Spleen (tissue), 11 donors: ENCODE data around the gene PLAC9. TPM values are rescaled to one million over a fixed set of nuclear protein-coding genes. Genes with fewer than 3 reads are reported as not detected.
A peak's percentile ranks its signal among the peaks of the same experiment; 100 is the strongest.

Source experiments
- DNase-seq: peaks from one replicate; pipeline ENCODE4 v3.0.0-alpha.2; 2020
- H3K27ac ChIP-seq, 8 donors: fragments of 200-600 bp; sonication (generic) in 7 of 8; 1 replicate in 4 of 8; 2 replicates in 4 of 8; pipeline versions ENCODE4 v1.5.0 to v1.8.0; 2016 to 2021; ENCODE audit warnings: inconsistent platforms in 4 of 8, mild to moderate bottlenecking in 4 of 8, moderate library complexity in 1 of 8
- H3K27me3 ChIP-seq, 7 donors: fragments of 200-600 bp; sonication (generic) in 6 of 7; replicated peaks in 1 of 7; 1 replicate in 4 of 7; 2 replicates in 3 of 7; pipeline versions ENCODE4 v1.5.0 to v1.8.0; 2016 to 2021; ENCODE audit warnings: inconsistent platforms in 3 of 7, mild to moderate bottlenecking in 1 of 7
- H3K36me3 ChIP-seq, 6 donors: fragments of 200-600 bp; sonication (generic) in 5 of 6; 1 replicate in 4 of 6; 2 replicates in 2 of 6; pipeline versions ENCODE4 v1.5.0 to v1.8.0; 2016 to 2021; ENCODE audit warnings: inconsistent platforms in 2 of 6
- H3K4me1 ChIP-seq, 6 donors: fragments of 200-600 bp; sonication (generic) in 5 of 6; 1 replicate in 3 of 6; 2 replicates in 3 of 6; pipeline versions ENCODE4 v1.5.0 to v1.8.0; 2016 to 2021; ENCODE audit warnings: inconsistent platforms in 3 of 6
- H3K4me3 ChIP-seq, 8 donors: fragments of 200-600 bp; sonication (generic) in 7 of 8; 1 replicate in 4 of 8; 2 replicates in 4 of 8; pipeline versions ENCODE4 v1.5.0 to v1.8.0; 2016 to 2021; ENCODE audit warnings: inconsistent platforms in 4 of 8, mild to moderate bottlenecking in 4 of 8, moderate library complexity in 2 of 8
- H3K9me3 ChIP-seq, 8 donors: fragments of 200-600 bp; sonication (generic) in 7 of 8; 1 replicate in 4 of 8; 2 replicates in 4 of 8; pipeline versions ENCODE4 v1.5.0 to v1.8.0; 2016 to 2021; ENCODE audit warnings: inconsistent platforms in 4 of 8
- CTCF ChIP-seq, 11 experiments: fragments of 200-600 bp in 7 of 11; fragments of 450-650 bp in 4 of 11; sonication (generic) in 4 of 11; IDR thresholded peaks in 8 of 11; conservative IDR thresholded peaks in 3 of 11; 1 replicate in 7 of 11; 2 replicates in 4 of 11; pipeline versions ENCODE4 v1.4.0 to v1.8.0; 2016 to 2021; ENCODE audit warnings: antibody characterized with exemption in 11 of 11, inconsistent platforms in 4 of 11, mild to moderate bottlenecking in 1 of 11
- POLR2A ChIP-seq, 3 donors: fragments of 450-650 bp; IDR thresholded peaks; one replicate each; pipeline ENCODE4 v1.5.1; 2017; ENCODE audit warnings: antibody characterized with exemption in 3 of 3, mild to moderate bottlenecking in 1 of 3
- POLR2AphosphoS5 ChIP-seq, 3 donors: sonication (generic); formaldehyde crosslinking; IDR thresholded peaks; one replicate each; pipeline ENCODE4 v1.5.1; 2017; ENCODE audit warnings: antibody characterized with exemption in 3 of 3
- WGBS, 5 donors: extraction: QIAGEN DNeasy Blood & Tissue Kit in 3 of 5; methylation state at CpG; one replicate each; pipeline versions ENCODE4 v1.1.5 to v1.1.7; 2013 to 2018; 5-methylcytosine and 5-hydroxymethylcytosine counted together
- intact Hi-C: fragments of 100-400 bp; cut with DNase I; formaldehyde crosslinking; loops from one replicate; pipeline ENCODE4 v1.15.0; 2023; ENCODE audit warnings: low total_unique reads
- polyA plus RNA-seq, 3 donors: library from polyadenylated mRNA; stranded (reverse); fragments of 200-250 nt; gene quantifications; one replicate each; pipeline ENCODE4 v1.2.1, GENCODE V29; 2013
- total RNA-seq, 7 donors: library from RNA; depleted of rRNA in 3 of 7; stranded (reverse); fragments of >200 nt in 3 of 7; fragmentation: NEBNext Ultra II Directional in 4 of 7; extraction: Animal tissue kit (Norgen Biotek cat#: 25700) in 4 of 7; gene quantifications; one replicate each; pipeline versions ENCODE4 v1.1.0 to v1.2.1, GENCODE V29; 2016 to 2021
- donor health status: healthy with polysubstance abuse.
- donor health status: DM: no; HTN: no; CAD: no; lungs with moderate emphysema.
- donor health status: DM: no; HTN: no; CAD: no.
- donor health status: Bipolar disorder and iron deficiency.
- donor health status: healthy.
- donor health status: DM: no; HTN: no; CAD: no.
- donor health status: DM: yes; HTN: yes; CAD: no.

The PLAC9 gene
- total and polyA plus RNA-seq, 10 donors = 1.0 to 8.0 (median 3.5) TPM; not detected in 1

DNA sequence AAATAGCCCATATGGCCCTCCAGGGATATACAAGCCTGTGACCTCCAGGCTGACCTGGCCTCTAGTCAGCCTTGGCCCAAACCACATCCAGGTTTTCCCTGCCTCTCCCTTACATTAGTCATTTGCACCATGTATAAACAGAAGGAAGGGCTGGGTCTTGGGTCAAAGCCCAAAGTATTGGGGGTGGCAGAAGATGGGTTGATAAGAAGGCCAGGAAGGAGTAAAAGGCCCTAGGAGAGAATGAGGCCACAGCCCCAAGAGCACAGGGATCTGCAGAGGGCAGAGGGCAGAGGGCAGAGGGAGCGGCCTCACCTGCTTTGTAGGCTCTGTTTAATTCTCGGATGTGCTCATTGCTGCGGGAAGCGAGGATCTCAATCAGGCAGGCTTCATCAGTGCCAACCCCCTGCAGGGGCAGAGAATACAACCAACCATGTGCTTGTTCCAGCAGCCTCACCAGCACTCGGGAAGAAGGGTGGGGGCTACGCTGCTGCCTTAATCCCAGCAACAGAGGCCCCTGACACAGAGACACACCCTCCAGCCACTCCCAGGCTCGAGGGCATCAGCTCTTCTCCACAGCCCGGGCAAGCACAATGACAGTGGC lies 31.3 kb downstream of the PLAC9 start:
- intact Hi-C loops = no loop called here
- DNase-seq = no peak
- no peak for TF ChIP-seq POLR2AphosphoS5 (IDR thresholded peaks at IDR 0.05)
- no peak for TF ChIP-seq CTCF (IDR thresholded peaks at IDR 0.05 in 8 of 11, conservative IDR thresholded peaks at IDR 0.05 in 3 of 11)
- TF ChIP-seq POLR2A (IDR thresholded peaks at IDR 0.05) = no peak
- 92 to 97% (median 95%) methylated on average over 7 to 8 of the region's 8 CpGs for WGBS, 5 donors
- Histone ChIP-seq H3K36me3 (peaks cover 2 to 100% (median 87%) of the 10 kb centered on the region in 6 donors), H3K9me3 (no peaks in the 10 kb centered on the region), H3K4me3 (no peak overlapping the region), H3K4me1 (peaks cover 0 to 23% (median 5%) of the 10 kb centered on the region in 6 donors), H3K27ac (no peak overlapping the region), H3K27me3 (no peaks in the 10 kb centered on the region)

- Histone ChIP-seq H3K4me3 (no peak overlapping the region), H3K36me3 (peaks cover 2 to 100% (median 87%) of the 10 kb centered on the region in 6 donors), H3K9me3 (no peaks in the 10 kb centered on the region), H3K27me3 (no peaks in the 10 kb centered on the region), H3K4me1 (peaks cover 0 to 15% (median 0%) of the 10 kb centered on the region in 6 donors), H3K27ac (no peak overlapping the region)
- 84 to 94% (median 90%) methylated on average over 7 of the region's 7 CpGs for WGBS, 5 donors
- intact Hi-C loops = no loop called here
- no peak for DNase-seq
- TF ChIP-seq POLR2A (IDR thresholded peaks at IDR 0.05) (no peak), POLR2AphosphoS5 (IDR thresholded peaks at IDR 0.05) (no peak), CTCF (IDR thresholded peaks at IDR 0.05 in 8 of 11, conservative IDR thresholded peaks at IDR 0.05 in 3 of 11) (no peak)
Measured at GRCh38 chr10:80164596-80164995, 32.1 kb downstream of the PLAC9 start.

- intact Hi-C loops = no loop called here
- H3K4me3 ChIP-seq = no peak overlapping the region
- H3K36me3 ChIP-seq = peaks cover 2 to 100% (median 82%) of the 10 kb centered on the region in 6 donors
- peak overlapping the region in 1 of 8 donors; percentile 43 for H3K27ac ChIP-seq
- H3K4me1 ChIP-seq = peaks cover 0 to 11% (median 0%) of the 10 kb centered on the region in 6 donors
- DNase-seq = peak; percentile 59
- 81 to 95% (median 94%) methylated on average over 7 of the region's 7 CpGs for WGBS, 5 donors
- no peaks in the 10 kb centered on the region for H3K9me3 ChIP-seq
- TF ChIP-seq POLR2AphosphoS5 (IDR thresholded peaks at IDR 0.05) (no peak), POLR2A (IDR thresholded peaks at IDR 0.05) (no peak), CTCF (IDR thresholded peaks at IDR 0.05 in 8 of 11, conservative IDR thresholded peaks at IDR 0.05 in 3 of 11) (no peak)
- no peaks in the 10 kb centered on the region for H3K27me3 ChIP-seq
Measured at GRCh38 chr10:80165173-80165572, 32.6 kb downstream of the PLAC9 start.

- peak; percentile 72 for DNase-seq
- intact Hi-C loops = no loop called here
- peaks cover 2 to 100% (median 80%) of the 10 kb centered on the region in 6 donors for H3K36me3 ChIP-seq
- H3K4me3 ChIP-seq = no peak overlapping the region
- 91 to 97% (median 93%) methylated on average over 21 to 28 of the region's 28 CpGs for WGBS, 5 donors
- H3K4me1 ChIP-seq = peaks cover 0 to 11% (median 2%) of the 10 kb centered on the region in 6 donors
- TF ChIP-seq POLR2AphosphoS5 (IDR thresholded peaks at IDR 0.05) (peak in 1 of 3 donors; percentile 54), CTCF (IDR thresholded peaks at IDR 0.05 in 8 of 11, conservative IDR thresholded peaks at IDR 0.05 in 3 of 11) (no peak)
- no peaks in the 10 kb centered on the region for H3K9me3 ChIP-seq
- peak overlapping the region in 2 of 8 donors; percentile 9 to 43 for H3K27ac ChIP-seq
- H3K27me3 ChIP-seq = no peaks in the 10 kb centered on the region
Measured at GRCh38 chr10:80166581-80167470, 34.3 kb downstream of the PLAC9 start.
